NCI-H2171 (cell line): ENCODE data around the gene C11orf16.
"Not testable (repeated sequence)": the region's sequence is repeated elsewhere in the genome, so short reads cannot be mapped to it uniquely, and the experiment has no call there.

Experiments
- DNase-seq: peaks from one replicate; lab custom pipeline; 2025; lab: John Stamatoyannopoulos, UW

The C11orf16 gene

GRCh38 chr11:8935789-8936188 lies 3.0 kb upstream of the C11orf16 start:
- not testable (repeated sequence) for DNase-seq

GRCh38 chr11:8934742-8935488 lies 2.2 kb upstream of the C11orf16 start:
- DNase-seq = no peak

- no peak for DNase-seq
Observed at GRCh38 chr11:8933931-8934330, 1.2 kb upstream of the C11orf16 start.

GRCh38 chr11:8930456-8931175 lies 2.1 kb downstream of the C11orf16 start:
- DNase-seq = no peak

GRCh38 chr11:8928981-8929615 lies 3.6 kb downstream of the C11orf16 start:
- DNase-seq = no peak

GRCh38 chr11:8928205-8928604 lies 4.5 kb downstream of the C11orf16 start:
- DNase-seq = no peak

- no peak for DNase-seq
Observed at GRCh38 chr11:8927233-8927632, 5.5 kb downstream of the C11orf16 start.

- DNase-seq = no peak
Observed at GRCh38 chr11:8926236-8926635, 6.5 kb downstream of the C11orf16 start.

- DNase-seq = no peak
Observed at GRCh38 chr11:8925711-8926110, 7.0 kb downstream of the C11orf16 start.

GRCh38 chr11:8922691-8923090 lies 10.1 kb downstream of the C11orf16 start:
- no peak for DNase-seq

GRCh38 chr11:8917157-8917825 lies 15.5 kb downstream of the C11orf16 start:
- no peak for DNase-seq

GRCh38 chr11:8914661-8915018 lies 18.1 kb downstream of the C11orf16 start:
- DNase-seq = no peak

- peak; percentile 31 for DNase-seq
Observed at GRCh38 chr11:8913961-8914660, 18.6 kb downstream of the C11orf16 start.

GRCh38 chr11:8911029-8911823 lies 21.5 kb downstream of the C11orf16 start, which contains the start of gene AKIP1:
Gene AKIP1, plus strand, starts transcription at chr11:8911189. Its CDS starts 261 bp downstream, at chr11:8911450.
- DNase-seq = peak; percentile 96

- DNase-seq = no peak
Observed at GRCh38 chr11:8910649-8911026, 22.1 kb downstream of the C11orf16 start.

GRCh38 chr11:8908099-8908498 lies 24.6 kb downstream of the C11orf16 start:
- DNase-seq = no peak

- no peak for DNase-seq
Observed at GRCh38 chr11:8907116-8907515, 25.6 kb downstream of the C11orf16 start.

GRCh38 chr11:8905528-8906165 lies 27.1 kb downstream of the C11orf16 start:
- no peak for DNase-seq

- no peak for DNase-seq
Observed at GRCh38 chr11:8899119-8899753, 33.5 kb downstream of the C11orf16 start.

GRCh38 chr11:8891185-8891584 lies 41.6 kb downstream of the C11orf16 start:
- DNase-seq = not testable (repeated sequence)
